HCT116 (cell line): ENCODE results near the gene MINDY4B. TPM values are rescaled to one million over a fixed set of nuclear protein-coding genes. Genes with fewer than 3 reads are reported as not detected.

Source experiments
- ATAC-seq: fragments of 200-7000 bp; cut with Tn5 transposase; 2 replicates; pipeline ENCODE4 v1.9.1; 2020; ENCODE audit warnings: mild to moderate bottlenecking, moderate library complexity
- BruUV-seq: library from RNA; stranded (reverse); fragments of 400-500 nt; replicated peaks from 2 replicates; lab custom pipeline; 2021; lab: Mats Ljungman, UMichigan
- CTCF ChIA-PET: fragments of 300-600 bp; sonication (Branson Sonifier 250); formaldehyde crosslinking; loops from one replicate; lab custom pipeline; 2021; ENCODE audit warnings: antibody characterized with exemption; lab: Charles Lee
- POLR2A ChIA-PET: fragments of 300-600, 350-600 bp; sonication (Branson Sonifier 250); formaldehyde crosslinking; loops from one replicate; lab custom pipeline; 2021; ENCODE audit warnings: antibody characterized with exemption; lab: Charles Lee
- RAD21 ChIA-PET, 2 experiments: fragments of 300-600 bp; sonication (Branson Sonifier 250); formaldehyde crosslinking; loops; one replicate each; lab custom pipeline; 2023; ENCODE audit warnings: low total read pairs in 2 of 2; ENCODE audit not compliant: uncharacterized antibody in 2 of 2, unreplicated experiment in 2 of 2, low non-redundant PET in 1 of 2; lab: Charles Lee
- DNase-seq: peaks from one replicate; pipeline ENCODE4 v3.0.0-alpha.2; 2010; ENCODE audit warnings: low read depth, low spot score
- H2AFZ ChIP-seq: fragments of 200-600 bp; shearing (Covaris generic), sonication (generic); 2 replicates; pipeline ENCODE4 v1.6.1; 2017; ENCODE audit warnings: low read depth, mixed run types, mixed read lengths, antibody characterized with exemption, low read length; ENCODE audit not compliant: poor library complexity, severe bottlenecking
- H3K27ac ChIP-seq: 2 replicates; pipeline ENCODE4 v1.5.1; 2012; ENCODE audit warnings: low read depth, low read length
- H3K27me3 ChIP-seq: fragments of 200-600 bp; sonication (generic); 2 replicates; pipeline ENCODE4 v1.6.1; 2016; ENCODE audit warnings: mixed run types, low read length, mixed read lengths; ENCODE audit not compliant: insufficient read depth
- H3K36me3 ChIP-seq, 2 experiments: fragments of 200-500 bp in 1 of 2; fragments of 200-600 bp in 1 of 2; sonication (Bioruptor generic) in 1 of 2; sonication (generic) in 1 of 2; 2 replicates each; pipeline versions ENCODE4 v1.5.1 to v1.6.1; 2014 to 2016; ENCODE audit warnings: low read length in 2 of 2, inconsistent platforms in 1 of 2, mixed read lengths in 1 of 2, mixed run types in 1 of 2; ENCODE audit not compliant: insufficient read depth in 2 of 2, control insufficient read depth in 1 of 2
- H3K4me1 ChIP-seq, 2 experiments: fragments of 200-600 bp in 1 of 2; sonication (generic) in 1 of 2; 2 replicates each; pipeline versions ENCODE4 v1.5.1 to v1.6.1; 2012 to 2017; ENCODE audit warnings: low read length in 2 of 2, inconsistent platforms in 1 of 2, mild to moderate bottlenecking in 1 of 2, mixed read lengths in 1 of 2, mixed run types in 1 of 2, moderate library complexity in 1 of 2; ENCODE audit not compliant: insufficient read depth in 2 of 2, control insufficient read depth in 1 of 2
- H3K4me2 ChIP-seq: fragments of 200-600 bp; sonication (generic); 2 replicates; pipeline ENCODE4 v1.6.1; 2017; ENCODE audit warnings: mixed run types, low read length, mixed read lengths
- H3K4me3 ChIP-seq, 2 experiments: fragments of 200-600 bp in 1 of 2; sonication (generic) in 1 of 2; replicated peaks in 1 of 2; 2 replicates each; pipeline ENCODE4 v1.5.1; 2011 to 2016; ENCODE audit warnings: low read length in 2 of 2, control low read depth in 1 of 2, low read depth in 1 of 2, mild to moderate bottlenecking in 1 of 2, mixed read lengths in 1 of 2, mixed run types in 1 of 2
- H3K79me2 ChIP-seq: fragments of 200-600 bp; sonication (generic); 2 replicates; pipeline ENCODE4 v1.6.1; 2017; ENCODE audit warnings: mild to moderate bottlenecking, mixed run types, low read length, moderate library complexity, mixed read lengths; ENCODE audit not compliant: insufficient read depth
- H3K9ac ChIP-seq: fragments of 200-600 bp; sonication (generic); 2 replicates; pipeline ENCODE4 v1.6.1; 2016; ENCODE audit warnings: low read length, mixed read lengths
- H3K9me2 ChIP-seq: fragments of 200-600 bp; sonication (generic), shearing (Covaris generic); 2 replicates; pipeline ENCODE4 v1.6.1; 2017; ENCODE audit warnings: mixed run types, mild to moderate bottlenecking, moderate library complexity; ENCODE audit not compliant: insufficient read depth
- H3K9me3 ChIP-seq, 2 experiments: fragments of 200-500 bp in 1 of 2; fragments of 200-600 bp in 1 of 2; sonication (Bioruptor generic) in 1 of 2; sonication (generic) in 1 of 2; 2 replicates each; pipeline ENCODE4 v1.6.1; 2014 to 2017; ENCODE audit warnings: low read length in 2 of 2, mixed read lengths in 2 of 2, inconsistent platforms in 1 of 2, low read depth in 1 of 2, mild to moderate bottlenecking in 1 of 2, mixed run types in 1 of 2, moderate library complexity in 1 of 2; ENCODE audit not compliant: control insufficient read depth in 1 of 2, insufficient read depth in 1 of 2
- H4K20me1 ChIP-seq: fragments of 200-600 bp; sonication (generic), shearing (Covaris generic); 2 replicates; pipeline ENCODE4 v1.6.1; 2017; ENCODE audit warnings: mixed run types, mild to moderate bottlenecking, moderate library complexity; ENCODE audit not compliant: insufficient read depth
- ELF1 ChIP-seq: IDR thresholded peaks from 2 replicates; pipeline ENCODE4 v1.6.1; 2012; ENCODE audit warnings: low read depth, borderline replicate concordance
- EZH2phosphoT487 ChIP-seq: fragments of 200-600 bp; IDR thresholded peaks from 2 replicates; pipeline ENCODE4 v1.6.1; 2018; ENCODE audit warnings: antibody characterized with exemption, borderline replicate concordance
- FOSL1 ChIP-seq: IDR thresholded peaks from 2 replicates; pipeline ENCODE4 v1.6.1; 2012; ENCODE audit warnings: low read depth
- JUND ChIP-seq: IDR thresholded peaks from 2 replicates; pipeline ENCODE4 v1.6.1; 2012
- POLR2A ChIP-seq: IDR thresholded peaks from 2 replicates; pipeline ENCODE4 v1.7.0; 2011; ENCODE audit warnings: borderline replicate concordance; ENCODE audit not compliant: insufficient read depth, insufficient read length; ENCODE audit errors: extremely low read depth
- POLR2AphosphoS5 ChIP-seq: IDR thresholded peaks from 2 replicates; pipeline ENCODE4 v1.6.1; 2011; ENCODE audit warnings: mild to moderate bottlenecking, low read depth, low read length, moderate library complexity
- RAD21 ChIP-seq: IDR thresholded peaks from 2 replicates; pipeline ENCODE4 v1.6.1; 2012; ENCODE audit warnings: low read depth, mild to moderate bottlenecking
- SP1 ChIP-seq: IDR thresholded peaks from 2 replicates; pipeline ENCODE4 v1.6.1; 2012; ENCODE audit warnings: low read depth
- SRF ChIP-seq: IDR thresholded peaks from 2 replicates; pipeline ENCODE4 v1.6.1; 2012; ENCODE audit warnings: low read depth
- TCF7L2 ChIP-seq: IDR thresholded peaks from 2 replicates; pipeline ENCODE4 v1.7.0; 2011; ENCODE audit warnings: borderline replicate concordance, inconsistent platforms; ENCODE audit not compliant: insufficient read depth, insufficient read length; ENCODE audit errors: extremely low read depth
- YY1 ChIP-seq: IDR thresholded peaks from 2 replicates; pipeline ENCODE4 v1.6.1; 2011; ENCODE audit warnings: low read length, low read depth, moderate library complexity, mild to moderate bottlenecking; ENCODE audit not compliant: insufficient replicate concordance; ENCODE audit errors: extremely low read depth
- ZFX ChIP-seq: fragments of 450-650 bp; IDR thresholded peaks from 2 replicates; pipeline ENCODE4 v1.6.1; 2017
- intact Hi-C: fragments of 100-400 bp; cut with micrococcal nuclease; formaldehyde crosslinking; loops from 2 replicates; pipeline ENCODE4 v1.10.0; 2022
- total RNA-seq: library from RNA; stranded (reverse); gene quantifications from one replicate; pipeline ENCODE4 v1.2.1, GENCODE V29; 2021; ENCODE audit not compliant: unreplicated experiment
- TF ChIP-seq, protein P1 (sequence below): IDR thresholded peaks from 2 replicates; pipeline ENCODE4 v1.6.1; 2012
- TF ChIP-seq, protein P2 (sequence below): IDR thresholded peaks from 2 replicates; pipeline ENCODE4 v1.6.1; 2011; ENCODE audit warnings: mild to moderate bottlenecking, low read length, moderate library complexity; ENCODE audit not compliant: insufficient replicate concordance; ENCODE audit errors: extremely low read depth
- TF ChIP-seq, protein P3 (sequence below), 3 experiments: fragments of 200-600 bp in 1 of 3; sonication (generic) in 1 of 3; IDR thresholded peaks in 2 of 3; conservative IDR thresholded peaks in 1 of 3; 2 replicates each; pipeline ENCODE4 v1.5.1; 2012 to 2017; ENCODE audit warnings: low read depth in 2 of 3, low read length in 2 of 3, antibody characterized with exemption in 1 of 3, borderline replicate concordance in 1 of 3, control low read depth in 1 of 3, mild to moderate bottlenecking in 1 of 3, mixed read lengths in 1 of 3, mixed run types in 1 of 3, moderate library complexity in 1 of 3; ENCODE audit not compliant: insufficient read depth in 1 of 3

The MINDY4B gene
- total RNA-seq, 1 experiment from 2014 or later: not detected

DNA sequence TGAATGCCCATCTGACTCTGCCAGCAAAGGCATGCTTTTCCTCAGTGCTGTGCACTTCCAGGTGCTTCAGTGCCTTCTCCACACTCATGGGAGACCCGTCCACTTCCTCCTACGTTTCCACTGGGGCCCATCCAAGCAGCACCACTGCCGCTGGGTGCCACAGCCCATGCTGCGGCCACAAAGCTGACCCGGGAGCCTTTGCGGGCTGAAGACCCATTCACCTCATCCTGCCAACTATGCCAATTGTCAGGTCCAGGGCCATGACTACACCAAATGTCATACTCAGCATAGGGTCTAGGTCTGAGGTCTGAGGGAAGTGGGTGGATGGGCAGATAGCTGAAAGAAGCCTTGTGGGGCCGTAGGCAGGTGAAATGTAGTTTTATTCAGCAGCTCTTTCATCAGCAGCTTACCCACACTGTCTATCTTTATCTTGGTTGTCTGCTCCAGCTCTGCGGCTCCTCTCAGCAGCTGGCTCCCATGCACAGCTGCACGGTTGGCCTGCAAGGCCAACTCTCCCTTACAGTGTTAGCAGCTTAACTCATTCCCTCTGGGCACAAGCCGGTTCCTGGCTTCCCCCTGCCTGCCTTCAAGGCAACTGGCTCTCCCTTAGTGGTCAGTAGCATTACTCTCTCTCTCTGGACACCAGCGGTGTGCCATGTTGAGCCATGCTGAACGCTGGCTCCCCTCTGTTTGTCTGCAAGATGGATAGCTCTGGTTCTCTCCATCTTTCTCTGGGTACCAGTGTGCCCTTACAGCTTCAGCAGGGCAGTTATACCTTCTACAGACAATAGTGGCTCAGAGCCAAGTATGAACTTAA lies 78.6 kb downstream of the MINDY4B start:
- Histone ChIP-seq H4K20me1 (no peaks in the 10 kb centered on the region), H3K27me3 (no peaks in the 10 kb centered on the region), H3K4me3 (no peak overlapping the region), H3K27ac (no peak overlapping the region), H3K4me1 (no peaks in the 10 kb centered on the region), H3K9me2 (no peaks in the 10 kb centered on the region), H2AFZ (no peak overlapping the region), H3K9ac (no peak overlapping the region), H3K4me2 (no peak overlapping the region), H3K9me3 (no peaks in the 10 kb centered on the region), H3K36me3 (no peaks in the 10 kb centered on the region), H3K79me2 (no peaks in the 10 kb centered on the region)
- intact Hi-C loops: no loop called here
- DNase-seq (no peak), ATAC-seq (no peak)
- POLR2A ChIA-PET: no interaction called here
- RAD21 ChIA-PET: no interaction called here
- CTCF ChIA-PET: no interaction called here
- no TSS peak for BruUV-seq
- TF ChIP-seq, protein P1, sequence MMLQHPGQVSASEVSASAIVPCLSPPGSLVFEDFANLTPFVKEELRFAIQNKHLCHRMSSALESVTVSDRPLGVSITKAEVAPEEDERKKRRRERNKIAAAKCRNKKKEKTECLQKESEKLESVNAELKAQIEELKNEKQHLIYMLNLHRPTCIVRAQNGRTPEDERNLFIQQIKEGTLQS: no peak
- TF ChIP-seq ELF1 (no peak), TCF7L2 (no peak), POLR2AphosphoS5 (no peak), SRF (no peak), YY1 (no peak), JUND (no peak), ZFX (no peak), FOSL1 (no peak), RAD21 (no peak), POLR2A (no peak), SP1 (no peak), EZH2phosphoT487 (no peak)
- TF ChIP-seq, protein P2, sequence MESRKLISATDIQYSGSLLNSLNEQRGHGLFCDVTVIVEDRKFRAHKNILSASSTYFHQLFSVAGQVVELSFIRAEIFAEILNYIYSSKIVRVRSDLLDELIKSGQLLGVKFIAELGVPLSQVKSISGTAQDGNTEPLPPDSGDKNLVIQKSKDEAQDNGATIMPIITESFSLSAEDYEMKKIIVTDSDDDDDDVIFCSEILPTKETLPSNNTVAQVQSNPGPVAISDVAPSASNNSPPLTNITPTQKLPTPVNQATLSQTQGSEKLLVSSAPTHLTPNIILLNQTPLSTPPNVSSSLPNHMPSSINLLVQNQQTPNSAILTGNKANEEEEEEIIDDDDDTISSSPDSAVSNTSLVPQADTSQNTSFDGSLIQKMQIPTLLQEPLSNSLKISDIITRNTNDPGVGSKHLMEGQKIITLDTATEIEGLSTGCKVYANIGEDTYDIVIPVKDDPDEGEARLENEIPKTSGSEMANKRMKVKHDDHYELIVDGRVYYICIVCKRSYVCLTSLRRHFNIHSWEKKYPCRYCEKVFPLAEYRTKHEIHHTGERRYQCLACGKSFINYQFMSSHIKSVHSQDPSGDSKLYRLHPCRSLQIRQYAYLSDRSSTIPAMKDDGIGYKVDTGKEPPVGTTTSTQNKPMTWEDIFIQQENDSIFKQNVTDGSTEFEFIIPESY: no peak
- TF ChIP-seq, protein P3, sequence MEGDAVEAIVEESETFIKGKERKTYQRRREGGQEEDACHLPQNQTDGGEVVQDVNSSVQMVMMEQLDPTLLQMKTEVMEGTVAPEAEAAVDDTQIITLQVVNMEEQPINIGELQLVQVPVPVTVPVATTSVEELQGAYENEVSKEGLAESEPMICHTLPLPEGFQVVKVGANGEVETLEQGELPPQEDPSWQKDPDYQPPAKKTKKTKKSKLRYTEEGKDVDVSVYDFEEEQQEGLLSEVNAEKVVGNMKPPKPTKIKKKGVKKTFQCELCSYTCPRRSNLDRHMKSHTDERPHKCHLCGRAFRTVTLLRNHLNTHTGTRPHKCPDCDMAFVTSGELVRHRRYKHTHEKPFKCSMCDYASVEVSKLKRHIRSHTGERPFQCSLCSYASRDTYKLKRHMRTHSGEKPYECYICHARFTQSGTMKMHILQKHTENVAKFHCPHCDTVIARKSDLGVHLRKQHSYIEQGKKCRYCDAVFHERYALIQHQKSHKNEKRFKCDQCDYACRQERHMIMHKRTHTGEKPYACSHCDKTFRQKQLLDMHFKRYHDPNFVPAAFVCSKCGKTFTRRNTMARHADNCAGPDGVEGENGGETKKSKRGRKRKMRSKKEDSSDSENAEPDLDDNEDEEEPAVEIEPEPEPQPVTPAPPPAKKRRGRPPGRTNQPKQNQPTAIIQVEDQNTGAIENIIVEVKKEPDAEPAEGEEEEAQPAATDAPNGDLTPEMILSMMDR (IDR thresholded peaks at IDR 0.05 in 2 of 3, conservative IDR thresholded peaks at IDR 0.05 in 1 of 3; ENCODE audit: borderline replicate concordance in 1 of 3, insufficient read depth in 1 of 3, low read depth in 2 of 3, low read length in 2 of 3): no peak
